GM21717 (cell line): ENCODE measurements around the gene SLC5A9.
"Not testable (repeated sequence)": the region's sequence is repeated elsewhere in the genome, so short reads cannot be mapped to it uniquely, and the experiment has no call there.

Experiments used
- ATAC-seq: cut with Tn5 transposase; IDR thresholded peaks from one replicate; pipeline ENCODE4 v1.9.1; 2021; ENCODE audit warnings: mild to moderate bottlenecking, moderate library complexity; ENCODE audit not compliant: unreplicated experiment

Gene SLC5A9

GRCh38 chr1:48213462-48213861 lies 9.1 kb upstream of the SLC5A9 start:
- not testable (repeated sequence) for ATAC-seq

GRCh38 chr1:48214366-48214765 lies 8.2 kb upstream of the SLC5A9 start:
- not testable (repeated sequence) for ATAC-seq

GRCh38 chr1:48214820-48215219 lies 7.7 kb upstream of the SLC5A9 start:
- no peak for ATAC-seq

GRCh38 chr1:48215222-48215621 lies 7.3 kb upstream of the SLC5A9 start:
- no peak for ATAC-seq

- no peak for ATAC-seq
Observed at GRCh38 chr1:48215889-48216288, 6.6 kb upstream of the SLC5A9 start.

GRCh38 chr1:48216313-48216712 lies 6.2 kb upstream of the SLC5A9 start:
- no peak for ATAC-seq

- no peak for ATAC-seq
Observed at GRCh38 chr1:48216941-48217340, 5.6 kb upstream of the SLC5A9 start.

GRCh38 chr1:48217856-48218255 lies 4.7 kb upstream of the SLC5A9 start:
- no peak for ATAC-seq

- no peak for ATAC-seq
Observed at GRCh38 chr1:48219803-48220202, 2.7 kb upstream of the SLC5A9 start.

- ATAC-seq: no peak
Observed at GRCh38 chr1:48221122-48221521, 1.4 kb upstream of the SLC5A9 start.

- ATAC-seq: no peak
Observed at GRCh38 chr1:48221657-48222056, 859 bp upstream of the SLC5A9 start.

- no peak for ATAC-seq
Observed at GRCh38 chr1:48223366-48224240, 1.1 kb downstream of the SLC5A9 start.

- no peak for ATAC-seq
Observed at GRCh38 chr1:48224791-48225190, 2.3 kb downstream of the SLC5A9 start.

GRCh38 chr1:48225579-48225978 lies 3.1 kb downstream of the SLC5A9 start:
- no peak for ATAC-seq

- ATAC-seq: peak; percentile 43
Observed at GRCh38 chr1:48227165-48228013, 4.9 kb downstream of the SLC5A9 start.

GRCh38 chr1:48228156-48228555 lies 5.6 kb downstream of the SLC5A9 start:
- ATAC-seq: no peak

- ATAC-seq: no peak
Observed at GRCh38 chr1:48229317-48229716, 6.8 kb downstream of the SLC5A9 start.

- no peak for ATAC-seq
Observed at GRCh38 chr1:48230236-48230635, 7.7 kb downstream of the SLC5A9 start.

GRCh38 chr1:48232722-48233121 lies 10.2 kb downstream of the SLC5A9 start:
- ATAC-seq: no peak

- ATAC-seq: no peak
Observed at GRCh38 chr1:48233666-48234485, 11.4 kb downstream of the SLC5A9 start.

GRCh38 chr1:48235652-48236051 lies 13.1 kb downstream of the SLC5A9 start:
- ATAC-seq: no peak
